OCI-LY3 (cell line): ENCODE measurements around the gene ZMIZ1.

Experiments used
- H2AFZ ChIP-seq: fragments of 200-600, 300-600 bp; shearing (Covaris generic); 2 replicates; pipeline ENCODE4 v1.6.0; 2014; ENCODE audit warnings: antibody characterized with exemption, low read depth, low read length
- H3K27ac ChIP-seq: fragments of 200-600, 300-600 bp; sonication (generic); 2 replicates; pipeline ENCODE4 v1.5.1; 2014; ENCODE audit warnings: mild to moderate bottlenecking, low read length, moderate library complexity, mixed read lengths
- H3K27me3 ChIP-seq: fragments of 200-600, 300-600 bp; sonication (generic); 2 replicates; pipeline ENCODE4 v1.6.1; 2014; ENCODE audit warnings: low read depth, low read length, mixed read lengths
- H3K36me3 ChIP-seq: fragments of 200-600, 300-600 bp; sonication (generic); replicated peaks from 2 replicates; pipeline ENCODE3; 2014; ENCODE audit warnings: low read depth, low read length, mixed read lengths
- H3K4me1 ChIP-seq: fragments of 300-600, 200-600 bp; sonication (generic); 2 replicates; pipeline ENCODE4 v1.6.1; 2014; ENCODE audit warnings: low read length, mixed read lengths
- H3K4me2 ChIP-seq: fragments of 200-600, 300-600 bp; sonication (generic); 2 replicates; pipeline ENCODE4 v1.6.1; 2014; ENCODE audit warnings: low read length, mixed read lengths
- H3K4me3 ChIP-seq: fragments of 300-600, 200-600 bp; sonication (generic); 2 replicates; pipeline ENCODE4 v1.5.1; 2014; ENCODE audit warnings: antibody characterized with exemption, mild to moderate bottlenecking, low read length, moderate library complexity
- H3K79me2 ChIP-seq: fragments of 300-600, 200-600 bp; shearing (Covaris generic); 2 replicates; pipeline ENCODE4 v1.6.1; 2014; ENCODE audit warnings: mild to moderate bottlenecking, low read length, mixed read lengths
- H3K9ac ChIP-seq: fragments of 300-600, 200-600 bp; shearing (Covaris generic); 2 replicates; pipeline ENCODE4 v1.6.0; 2014; ENCODE audit warnings: mild to moderate bottlenecking, low read length, moderate library complexity
- H3K9me3 ChIP-seq: fragments of 200-600, 300-600 bp; shearing (Covaris generic); 2 replicates; pipeline ENCODE4 v1.6.1; 2014; ENCODE audit warnings: low read length, mixed read lengths; ENCODE audit not compliant: insufficient read depth
- H4K20me1 ChIP-seq: fragments of 200-600, 300-600 bp; sonication (generic); 2 replicates; pipeline ENCODE4 v1.6.1; 2016; ENCODE audit warnings: low read length, mixed read lengths; ENCODE audit not compliant: insufficient read depth
- EZH2phosphoT487 ChIP-seq: fragments of 200-600 bp; shearing (Covaris generic); IDR thresholded peaks from 2 replicates; pipeline ENCODE4 v1.6.1; 2018; ENCODE audit warnings: antibody characterized with exemption, mixed run types, low read depth
- TF ChIP-seq, protein P1 (sequence below): fragments of 200-600, 300-600 bp; sonication (generic); IDR thresholded peaks from 2 replicates; pipeline ENCODE4 v1.5.1; 2014; ENCODE audit warnings: antibody characterized with exemption, low read length, low read depth

The ZMIZ1 gene

GRCh38 chr10:79267499-79267898, 198.7 kb downstream of the ZMIZ1 start:
- no peaks in the 10 kb centered on the region for H3K9me3 ChIP-seq
- H3K79me2 ChIP-seq = peaks cover 76% of the 10 kb centered on the region
- H3K4me1 ChIP-seq = peaks cover 25% of the 10 kb centered on the region
- H3K36me3 ChIP-seq = peaks cover 4% of the 10 kb centered on the region
- H2AFZ ChIP-seq = no peak overlapping the region
- H4K20me1 ChIP-seq = peaks cover 78% of the 10 kb centered on the region
- no peaks in the 10 kb centered on the region for H3K27me3 ChIP-seq
- no peak for TF ChIP-seq EZH2phosphoT487
- TF ChIP-seq, protein P1, sequence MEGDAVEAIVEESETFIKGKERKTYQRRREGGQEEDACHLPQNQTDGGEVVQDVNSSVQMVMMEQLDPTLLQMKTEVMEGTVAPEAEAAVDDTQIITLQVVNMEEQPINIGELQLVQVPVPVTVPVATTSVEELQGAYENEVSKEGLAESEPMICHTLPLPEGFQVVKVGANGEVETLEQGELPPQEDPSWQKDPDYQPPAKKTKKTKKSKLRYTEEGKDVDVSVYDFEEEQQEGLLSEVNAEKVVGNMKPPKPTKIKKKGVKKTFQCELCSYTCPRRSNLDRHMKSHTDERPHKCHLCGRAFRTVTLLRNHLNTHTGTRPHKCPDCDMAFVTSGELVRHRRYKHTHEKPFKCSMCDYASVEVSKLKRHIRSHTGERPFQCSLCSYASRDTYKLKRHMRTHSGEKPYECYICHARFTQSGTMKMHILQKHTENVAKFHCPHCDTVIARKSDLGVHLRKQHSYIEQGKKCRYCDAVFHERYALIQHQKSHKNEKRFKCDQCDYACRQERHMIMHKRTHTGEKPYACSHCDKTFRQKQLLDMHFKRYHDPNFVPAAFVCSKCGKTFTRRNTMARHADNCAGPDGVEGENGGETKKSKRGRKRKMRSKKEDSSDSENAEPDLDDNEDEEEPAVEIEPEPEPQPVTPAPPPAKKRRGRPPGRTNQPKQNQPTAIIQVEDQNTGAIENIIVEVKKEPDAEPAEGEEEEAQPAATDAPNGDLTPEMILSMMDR = no peak
- H3K4me2 ChIP-seq = peak overlapping the region; percentile 94; the same call in 1 of the 2 replicates
- H3K4me3 ChIP-seq = no peak overlapping the region
- H3K9ac ChIP-seq = no peak overlapping the region
- H3K27ac ChIP-seq = no peak overlapping the region

DNA sequence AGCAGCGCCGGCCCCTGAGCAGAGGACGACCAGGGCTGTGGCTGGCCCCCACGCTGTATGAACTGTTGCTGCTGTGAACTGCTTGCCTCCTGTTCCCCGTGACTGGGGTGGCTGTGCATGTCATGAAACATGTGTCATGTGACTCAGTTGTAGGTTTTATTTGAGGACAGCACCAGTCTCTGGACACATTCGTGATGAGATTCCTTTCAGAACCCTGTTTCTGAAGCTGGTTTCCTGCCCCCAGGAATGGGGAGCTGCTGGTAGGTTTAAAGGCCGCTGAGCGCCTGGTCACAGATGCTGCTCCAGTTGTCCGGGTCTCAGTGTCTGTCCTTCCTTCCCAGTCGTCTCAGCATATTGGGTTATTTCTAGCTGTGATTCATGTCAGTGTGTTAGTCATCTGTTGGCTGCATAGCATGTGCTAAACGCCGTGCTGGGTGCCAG, 199.4 kb downstream of the ZMIZ1 start:
- Histone ChIP-seq H3K27ac (no peak overlapping the region), H3K4me1 (peaks cover 25% of the 10 kb centered on the region), H3K27me3 (no peaks in the 10 kb centered on the region), H3K36me3 (peaks cover 4% of the 10 kb centered on the region), H3K4me3 (no peak overlapping the region), H3K9me3 (no peaks in the 10 kb centered on the region), H3K9ac (no peak overlapping the region), H3K4me2 (no peak overlapping the region), H4K20me1 (peaks cover 78% of the 10 kb centered on the region), H2AFZ (no peak overlapping the region), H3K79me2 (peaks cover 81% of the 10 kb centered on the region)
- TF ChIP-seq, protein P1 = no peak
- TF ChIP-seq EZH2phosphoT487 = no peak

DNA sequence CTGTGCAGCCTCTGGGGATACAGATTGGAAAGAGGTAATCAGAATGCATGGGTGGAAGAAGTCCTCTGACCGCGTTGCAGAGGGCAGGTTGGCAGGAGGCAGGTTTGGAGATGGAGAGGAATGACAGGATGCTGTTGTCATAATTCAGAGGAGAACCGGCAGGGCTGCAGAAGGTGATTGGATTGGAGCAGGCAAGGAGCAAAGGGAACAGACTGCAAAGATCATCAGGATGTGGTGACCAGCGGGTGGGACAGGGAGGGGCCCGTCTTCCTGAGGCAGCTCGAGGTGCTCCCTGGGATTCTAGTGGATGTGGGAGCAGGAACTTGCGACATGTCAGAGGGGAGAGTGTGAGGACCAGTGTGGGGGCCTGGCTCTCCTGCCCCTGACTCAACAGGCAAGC, 200.0 kb downstream of the ZMIZ1 start:
- no peaks in the 10 kb centered on the region for H3K27me3 ChIP-seq
- peaks cover 4% of the 10 kb centered on the region for H3K36me3 ChIP-seq
- no peak overlapping the region for H3K9ac ChIP-seq
- H3K79me2 ChIP-seq = peaks cover 84% of the 10 kb centered on the region
- TF ChIP-seq, protein P1 = no peak
- TF ChIP-seq EZH2phosphoT487 = no peak
- no peak overlapping the region for H3K27ac ChIP-seq
- H4K20me1 ChIP-seq = peaks cover 77% of the 10 kb centered on the region
- H3K4me2 ChIP-seq = no peak overlapping the region
- peaks cover 25% of the 10 kb centered on the region for H3K4me1 ChIP-seq
- H3K9me3 ChIP-seq = no peaks in the 10 kb centered on the region
- no peak overlapping the region for H3K4me3 ChIP-seq
- H2AFZ ChIP-seq = no peak overlapping the region

GRCh38 chr10:79269443-79269842, 200.7 kb downstream of the ZMIZ1 start:
- H3K27ac ChIP-seq = no peak overlapping the region

More at GRCh38 chr10:79269443-79269842, 200.7 kb downstream of the ZMIZ1 start:
- Histone ChIP-seq H3K9ac (no peak overlapping the region), H3K4me1 (peaks cover 25% of the 10 kb centered on the region), H2AFZ (no peak overlapping the region), H3K4me2 (no peak overlapping the region), H3K36me3 (peaks cover 4% of the 10 kb centered on the region), H3K4me3 (no peak overlapping the region), H3K79me2 (peaks cover 83% of the 10 kb centered on the region), H4K20me1 (peaks cover 78% of the 10 kb centered on the region), H3K27me3 (no peaks in the 10 kb centered on the region), H3K9me3 (no peaks in the 10 kb centered on the region)
- no peak for TF ChIP-seq EZH2phosphoT487
- TF ChIP-seq, protein P1 = no peak
